GM19328 (cell line): Measurements from ENCODE around the gene SRL.
"Not testable (repeated sequence)": the region's sequence is repeated elsewhere in the genome, so short reads cannot be mapped to it uniquely, and the experiment has no call there.

Experiments
- ATAC-seq: cut with Tn5 transposase; IDR thresholded peaks from one replicate; pipeline ENCODE4 v1.9.1; 2021; ENCODE audit warnings: mild to moderate bottlenecking, moderate library complexity; ENCODE audit not compliant: unreplicated experiment

The SRL gene

DNA sequence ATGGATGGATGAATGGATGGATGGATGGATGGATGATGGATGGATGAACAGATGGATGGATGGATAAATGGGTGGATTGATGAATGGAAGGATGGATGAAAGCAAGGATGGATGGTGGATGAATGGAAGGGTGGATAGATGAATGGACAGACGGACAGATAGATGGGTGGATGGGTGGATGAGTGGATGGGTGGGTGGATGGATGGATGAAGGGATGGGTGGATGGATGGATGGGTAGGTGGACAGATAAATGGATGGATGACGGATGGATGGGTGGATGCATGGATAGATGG is 14.9 kb downstream of the SRL start:
- ATAC-seq, result no peak

DNA sequence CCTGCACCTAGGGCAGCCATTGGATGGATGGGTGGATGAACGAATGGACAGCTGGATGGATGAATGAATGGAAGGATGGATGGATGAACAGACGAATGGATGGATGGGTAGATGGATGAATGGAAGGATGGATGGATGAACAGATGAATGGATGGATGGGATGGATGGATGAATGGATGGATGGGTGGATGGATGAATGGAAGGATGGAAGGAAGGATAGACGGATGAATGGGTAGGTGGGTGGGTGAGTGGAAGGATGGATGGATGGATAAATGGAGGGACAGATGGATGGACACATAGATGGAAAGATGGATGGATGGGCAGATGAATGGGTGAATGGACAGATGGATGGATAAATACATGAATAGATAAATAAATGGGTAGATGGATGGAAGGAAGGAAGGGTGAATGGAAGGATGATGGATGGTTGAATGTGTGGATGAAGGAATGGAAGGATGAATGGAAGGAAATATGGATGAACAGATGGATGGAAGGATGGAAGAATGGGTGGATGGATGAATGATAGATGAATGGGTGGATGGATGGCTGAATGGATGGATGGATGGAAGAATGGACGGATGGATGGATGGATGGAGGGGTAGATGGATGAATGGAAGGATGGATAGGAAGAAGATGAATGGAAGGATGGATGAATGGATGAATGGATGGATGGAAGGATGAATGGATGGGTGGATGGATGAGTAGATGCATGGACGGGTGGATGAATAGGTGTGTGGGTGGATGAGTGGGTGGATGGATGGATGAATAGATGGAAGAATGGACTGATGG is 15.4 kb downstream of the SRL start:
- no peak for ATAC-seq

DNA sequence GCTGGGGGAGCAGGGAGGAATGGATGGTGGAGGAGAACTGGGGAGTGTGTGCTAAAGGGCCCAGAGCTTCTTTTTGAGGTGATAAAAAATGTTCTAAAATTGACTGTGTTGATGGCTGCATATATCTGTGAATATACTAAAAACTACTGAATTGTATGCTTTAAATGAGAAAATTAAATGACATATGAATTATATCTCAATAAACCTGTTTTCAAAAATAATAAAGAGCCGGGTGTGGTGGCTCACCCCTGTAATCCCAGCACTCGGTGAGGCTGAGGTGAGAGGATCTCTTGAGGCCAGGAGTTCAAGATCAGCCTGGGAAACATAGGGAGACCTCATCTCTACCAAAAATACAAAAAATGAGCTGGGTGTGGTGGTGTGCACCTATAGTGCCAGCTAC is 16.8 kb downstream of the SRL start:
- no peak for ATAC-seq

DNA sequence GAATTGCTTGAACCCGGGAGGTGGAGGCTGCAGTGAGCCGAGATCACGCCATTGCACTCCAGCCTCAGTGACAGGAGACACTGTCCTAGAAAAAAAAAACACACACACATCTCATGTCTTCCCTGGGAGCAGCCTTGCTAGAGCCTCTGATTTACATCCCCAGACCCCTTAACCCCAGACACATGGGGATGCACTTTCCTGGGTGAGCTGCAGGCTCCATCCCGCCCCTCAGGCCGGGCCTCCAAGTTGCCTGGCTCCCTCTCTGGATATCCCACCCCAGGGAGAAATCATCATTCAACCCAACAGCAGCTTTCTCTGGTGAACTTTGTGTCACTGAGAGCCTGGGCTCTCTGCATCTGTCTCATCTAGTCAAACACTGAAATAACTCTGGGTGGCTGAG is 21.5 kb downstream of the SRL start:
- no peak for ATAC-seq

DNA sequence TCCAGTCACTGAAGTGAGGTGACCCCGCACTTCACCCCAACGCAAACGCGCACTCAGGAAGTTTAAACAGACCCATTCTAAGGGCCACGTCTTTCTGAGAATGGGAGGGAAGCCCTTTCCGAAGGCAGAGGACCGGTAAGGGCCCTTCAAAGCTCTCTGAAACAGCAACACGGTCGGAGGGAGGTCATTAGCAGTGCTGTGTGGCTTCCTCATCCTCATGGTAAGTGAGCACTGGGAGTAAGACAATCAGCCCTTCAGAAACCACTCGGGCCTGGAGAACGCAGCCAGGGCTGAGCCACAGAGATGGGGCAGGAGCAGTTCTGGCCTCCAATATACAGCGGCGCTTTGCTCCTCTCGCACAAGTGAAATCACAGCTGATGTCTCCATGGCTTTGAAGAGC is 23.7 kb downstream of the SRL start:
- ATAC-seq, result no peak

DNA sequence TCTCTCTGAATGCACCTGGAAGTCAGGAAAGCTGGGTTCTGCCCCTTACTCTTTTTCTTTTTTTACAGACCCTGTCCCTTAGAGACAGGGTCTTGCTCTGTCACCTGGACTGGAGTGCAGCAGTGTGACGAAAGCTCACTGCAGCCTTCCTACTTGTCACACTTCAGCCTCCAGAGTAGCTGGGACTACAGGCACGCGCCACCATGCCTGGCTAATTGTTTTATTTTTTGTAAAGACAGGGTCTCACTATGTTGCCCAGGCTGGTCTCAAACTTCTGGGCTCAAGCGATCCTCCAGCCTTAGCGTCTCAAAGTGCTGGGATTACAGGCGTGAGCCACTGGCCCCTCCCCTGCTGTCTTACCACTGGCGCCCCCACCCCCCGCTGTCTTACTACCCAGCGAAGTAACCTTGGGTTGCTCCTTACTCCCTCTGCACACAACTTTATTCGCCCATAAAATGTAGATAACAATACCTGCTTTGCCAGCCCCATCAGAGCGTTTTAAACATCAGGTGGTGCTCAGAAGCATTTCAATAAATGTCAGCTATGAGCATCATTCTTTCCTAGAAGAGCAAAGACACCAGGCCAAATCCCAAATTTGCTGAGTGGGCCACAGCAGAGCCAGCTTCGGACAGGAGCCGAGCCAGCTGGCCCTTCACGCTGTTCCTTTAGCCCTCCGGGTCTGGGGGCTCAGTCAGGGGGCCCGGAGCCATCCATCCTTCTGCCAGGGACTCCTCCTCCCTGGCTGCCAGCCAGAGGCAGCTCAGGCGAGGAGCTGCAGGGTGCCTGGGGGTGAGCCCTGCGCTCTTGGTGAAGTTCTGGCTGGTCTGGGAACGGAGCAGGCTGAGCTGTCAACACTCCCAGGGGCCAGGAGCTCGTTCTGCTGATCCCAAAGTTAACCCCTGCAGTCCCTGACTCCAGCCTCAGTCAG is 24.4 kb downstream of the SRL start:
- no peak for ATAC-seq

DNA sequence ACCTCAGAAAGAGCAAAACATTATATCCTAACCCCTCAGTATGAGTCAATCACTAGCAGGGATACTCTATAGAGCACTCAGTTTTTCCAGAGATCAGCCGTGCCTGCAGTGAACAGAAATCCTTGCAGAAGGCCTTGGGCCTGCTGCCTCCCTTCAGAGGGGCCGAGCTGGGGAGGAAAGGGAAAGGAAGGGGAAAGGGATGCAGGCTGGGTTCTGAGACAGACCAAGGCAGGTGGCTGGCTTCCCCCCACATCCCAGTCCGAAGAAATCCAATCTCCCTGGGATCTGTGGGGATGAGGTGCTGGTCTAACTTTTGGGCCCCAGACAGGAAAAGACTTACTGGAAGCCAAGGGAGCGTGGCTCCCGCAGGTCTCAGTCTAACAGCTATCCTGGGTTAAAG is 25.3 kb downstream of the SRL start:
- ATAC-seq, result no peak

DNA sequence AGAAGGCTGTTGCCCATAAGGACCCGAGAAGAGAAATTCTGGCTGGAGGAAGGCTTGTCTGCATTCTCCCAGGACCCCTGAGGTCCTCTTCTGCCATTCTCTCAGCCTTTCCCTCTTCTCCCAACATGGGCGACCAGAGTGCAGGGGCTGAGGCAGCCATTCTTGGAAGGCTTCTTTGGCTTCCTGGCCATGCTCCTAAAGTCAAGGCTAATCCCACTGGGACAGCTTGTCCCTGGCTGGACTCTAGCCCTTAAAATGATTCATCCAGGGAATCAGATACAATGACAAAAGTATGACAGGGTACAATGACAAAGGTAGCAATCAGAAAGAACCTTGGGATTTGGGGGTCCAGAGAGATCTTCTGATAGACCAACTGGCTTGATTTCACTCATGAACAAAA is 26.8 kb downstream of the SRL start:
- no peak for ATAC-seq

DNA sequence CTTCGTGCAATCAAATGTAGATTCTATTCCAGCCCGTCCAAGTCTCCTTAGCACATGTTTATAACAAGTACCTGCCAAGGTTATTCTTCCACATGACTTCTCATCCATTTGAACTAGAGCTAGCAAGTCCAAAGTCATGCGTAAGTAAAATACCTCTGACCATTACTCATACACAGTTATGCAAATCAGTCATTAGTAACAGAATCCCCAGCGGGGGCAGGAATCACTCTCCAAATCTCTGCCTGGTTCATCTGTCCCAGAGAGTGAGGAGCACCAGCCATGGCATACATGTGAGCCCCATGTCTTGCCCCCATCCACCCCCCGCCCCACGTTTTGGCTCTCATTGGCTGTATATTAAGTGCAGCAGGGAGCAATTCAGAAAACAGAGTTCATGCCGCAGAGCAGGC is 27.7 kb downstream of the SRL start:
- no peak for ATAC-seq

DNA sequence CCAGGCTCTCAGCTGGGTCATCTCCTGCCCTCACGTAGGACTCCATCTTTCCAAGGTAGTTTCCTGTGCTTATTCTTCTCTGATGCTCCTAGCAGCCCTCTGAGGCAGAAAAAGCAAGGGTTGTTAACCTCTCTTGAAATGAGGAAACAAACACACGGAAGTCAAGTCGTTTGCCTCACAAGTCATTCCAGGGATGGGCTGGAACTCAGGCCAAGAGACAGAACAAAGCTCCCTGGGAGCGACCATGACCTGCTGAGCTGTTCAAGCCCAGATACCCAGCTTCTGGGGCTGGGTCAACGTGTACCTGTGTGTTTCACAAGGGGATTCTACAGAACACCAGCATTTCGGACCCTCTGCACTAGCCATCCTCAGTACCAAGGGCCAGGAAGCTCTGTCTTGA is 28.1 kb downstream of the SRL start:
- ATAC-seq, result no peak

DNA sequence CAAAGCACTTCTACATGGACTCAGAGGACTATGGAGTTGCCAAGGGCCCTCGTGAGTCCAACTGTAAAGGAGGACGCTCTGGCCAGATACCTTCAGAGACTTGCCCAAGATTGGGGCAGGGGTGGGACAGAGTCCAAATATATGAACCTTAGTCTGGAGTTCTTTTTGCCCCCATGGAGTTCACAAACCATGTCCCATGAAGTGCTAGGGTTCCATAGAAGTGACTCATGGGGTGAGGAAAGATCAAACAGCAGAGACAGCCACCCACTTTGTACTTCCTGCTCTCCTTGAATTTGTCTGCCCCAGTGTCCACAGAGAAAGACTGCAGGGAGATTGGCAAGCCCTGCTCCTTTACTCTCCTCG is 29.0 kb downstream of the SRL start:
- ATAC-seq, result no peak

DNA sequence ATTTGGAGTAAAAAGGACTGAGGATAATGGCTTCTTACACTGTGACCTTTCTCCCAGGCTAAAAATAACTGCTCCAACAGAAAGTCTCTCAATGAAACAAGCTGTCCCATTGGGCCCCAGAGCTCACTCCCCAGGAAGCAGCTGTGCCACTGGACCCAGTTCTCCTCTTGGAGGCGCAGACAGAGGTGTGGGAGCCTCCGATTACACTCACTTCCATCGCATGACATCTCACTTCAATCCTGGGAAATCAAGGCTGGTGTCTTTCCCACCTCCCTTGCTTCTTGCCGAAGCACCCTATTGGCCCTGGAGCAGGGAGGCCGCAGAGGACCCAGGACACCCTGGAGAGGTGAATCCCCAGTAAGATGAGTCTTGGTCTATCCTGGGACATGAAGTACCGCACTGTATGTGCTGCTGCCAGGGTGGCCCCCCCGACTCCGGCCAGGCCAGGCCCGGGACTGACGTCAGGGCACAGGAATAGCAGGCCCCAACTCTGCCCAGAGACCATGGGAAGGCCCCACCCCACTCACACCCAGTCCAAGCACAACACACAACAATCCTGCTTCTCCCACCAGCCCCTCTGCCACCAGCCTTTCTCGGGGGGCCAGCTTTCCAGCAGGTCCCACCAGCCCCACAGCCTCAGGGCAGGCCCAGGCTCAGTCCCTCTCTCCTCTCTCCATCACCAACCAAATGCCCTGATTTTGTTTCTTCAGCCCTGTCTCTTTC is 29.5 kb downstream of the SRL start:
- ATAC-seq, result no peak

DNA sequence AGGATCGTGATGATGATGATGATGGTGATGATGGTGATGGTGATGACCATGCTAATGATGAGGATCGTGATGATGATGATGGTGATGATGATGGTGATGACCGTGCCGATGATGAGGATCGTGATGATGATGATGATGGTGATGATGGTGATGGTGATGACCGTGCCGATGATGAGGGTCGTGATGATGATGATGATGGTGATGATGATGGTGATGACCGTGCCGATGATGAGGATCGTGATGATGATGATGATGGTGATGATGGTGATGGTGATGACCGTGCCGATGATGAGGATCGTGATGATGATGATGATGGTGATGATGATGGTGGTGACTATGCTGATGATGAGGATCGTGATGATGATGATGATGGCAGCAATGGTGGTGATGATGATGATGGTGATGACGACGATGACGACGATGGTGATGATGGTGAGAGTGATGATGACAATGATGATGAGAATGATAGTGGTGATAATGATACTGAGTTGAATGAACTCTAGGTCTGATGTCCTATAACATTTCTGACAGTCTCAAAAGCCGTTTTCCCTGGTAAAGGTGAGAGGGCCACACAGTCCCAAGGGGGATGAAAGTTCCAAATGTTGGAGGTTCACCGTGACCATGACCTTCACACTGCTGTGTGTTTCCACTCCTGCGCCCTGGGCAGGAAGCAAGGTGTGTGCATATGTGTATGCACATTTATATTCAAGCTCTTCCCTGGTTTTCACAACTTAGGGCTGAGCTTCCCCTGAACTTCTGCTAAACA is 30.3 kb downstream of the SRL start:
- not testable (repeated sequence) for ATAC-seq

DNA sequence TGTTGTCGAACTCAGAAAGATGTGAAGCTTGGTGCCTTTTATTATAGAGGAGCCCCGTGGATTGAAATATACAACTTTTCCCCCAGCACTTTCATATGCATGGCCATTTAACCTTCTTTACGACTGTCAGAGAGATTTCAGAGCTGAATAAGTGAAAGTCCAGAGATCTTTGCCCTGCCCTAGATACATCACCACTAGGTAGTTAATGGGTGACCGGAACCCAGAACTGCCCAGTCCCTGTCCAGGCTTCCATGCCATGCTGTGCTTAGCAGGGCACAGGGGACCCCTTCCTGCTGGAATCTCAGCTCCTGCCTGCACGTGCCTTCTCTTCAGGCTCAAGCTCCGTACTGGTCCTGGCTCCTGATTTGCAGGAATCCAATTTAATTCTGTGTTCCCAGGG is 32.2 kb downstream of the SRL start:
- no peak for ATAC-seq

DNA sequence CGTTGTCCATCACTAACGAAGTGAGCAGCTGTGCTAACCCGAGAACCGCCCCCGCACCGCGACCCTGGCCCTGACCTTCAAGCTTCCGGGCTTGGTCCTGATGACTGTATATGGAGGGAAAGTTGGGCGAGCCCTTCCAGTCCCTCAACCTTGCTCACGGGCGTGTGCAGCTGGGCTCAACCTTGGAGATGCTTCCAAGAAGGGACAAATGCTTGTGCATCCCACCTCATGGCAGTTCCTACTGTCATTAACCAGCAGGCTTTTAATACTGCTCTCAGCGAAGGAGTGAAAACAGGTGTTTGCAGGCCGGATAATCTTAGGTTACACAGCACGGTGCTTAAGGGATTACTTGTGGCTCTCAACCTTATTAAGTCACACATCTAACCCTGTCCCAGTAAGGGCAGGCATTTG is 33.5 kb downstream of the SRL start:
- no peak for ATAC-seq

DNA sequence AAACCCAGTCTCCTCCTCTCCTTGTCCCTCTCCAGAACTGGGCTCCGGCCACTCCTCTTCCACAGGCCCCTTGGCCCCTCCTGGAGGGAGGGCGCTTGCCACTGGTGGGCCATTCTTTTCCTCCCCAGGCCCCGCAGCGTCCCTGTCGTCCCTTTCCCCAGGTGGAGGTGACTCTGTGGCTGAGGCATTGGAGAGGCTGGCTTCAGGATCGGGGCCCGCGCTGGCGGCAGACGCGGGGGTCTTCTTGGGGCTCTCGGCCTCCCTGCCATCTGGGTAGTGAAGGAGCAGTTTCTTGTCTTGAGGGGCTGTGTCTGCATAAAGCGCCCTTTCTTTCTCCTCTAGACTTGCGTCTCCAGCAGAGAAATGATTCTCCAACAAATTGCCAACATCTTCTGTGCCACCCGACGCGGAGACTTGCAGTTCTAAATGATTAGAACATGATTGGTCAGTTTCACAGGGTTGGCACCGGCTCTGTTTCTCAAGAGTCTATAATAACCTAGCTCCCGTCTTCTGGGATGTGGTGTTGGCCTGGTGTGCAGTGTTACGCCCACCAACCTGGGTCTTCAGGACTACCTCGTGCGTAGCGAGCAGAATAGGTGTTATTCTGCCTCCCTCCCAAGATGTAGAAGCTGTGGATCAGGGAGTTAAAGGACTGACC is 34.1 kb downstream of the SRL start:
- ATAC-seq, result no peak

DNA sequence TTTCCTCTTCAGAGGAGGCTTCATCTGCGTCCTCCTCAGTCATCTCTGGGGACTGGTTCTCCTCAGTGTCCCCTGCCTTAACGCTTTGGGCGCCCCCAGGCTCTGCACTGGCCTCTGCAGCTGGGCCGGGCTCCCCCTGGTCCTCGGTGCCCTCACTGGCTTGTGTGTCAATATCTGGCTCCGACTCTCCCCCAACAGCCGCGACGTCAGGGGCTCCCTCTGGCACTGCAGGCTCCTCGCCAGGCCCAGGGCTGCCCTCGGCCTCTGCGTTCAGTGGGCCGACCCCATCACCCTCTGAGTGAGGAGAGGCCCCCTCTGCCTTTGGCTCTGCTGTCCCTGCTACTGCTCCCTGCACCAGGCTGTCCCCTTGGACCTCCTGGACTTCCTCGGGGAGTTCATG is 34.7 kb downstream of the SRL start:
- ATAC-seq, result no peak

DNA sequence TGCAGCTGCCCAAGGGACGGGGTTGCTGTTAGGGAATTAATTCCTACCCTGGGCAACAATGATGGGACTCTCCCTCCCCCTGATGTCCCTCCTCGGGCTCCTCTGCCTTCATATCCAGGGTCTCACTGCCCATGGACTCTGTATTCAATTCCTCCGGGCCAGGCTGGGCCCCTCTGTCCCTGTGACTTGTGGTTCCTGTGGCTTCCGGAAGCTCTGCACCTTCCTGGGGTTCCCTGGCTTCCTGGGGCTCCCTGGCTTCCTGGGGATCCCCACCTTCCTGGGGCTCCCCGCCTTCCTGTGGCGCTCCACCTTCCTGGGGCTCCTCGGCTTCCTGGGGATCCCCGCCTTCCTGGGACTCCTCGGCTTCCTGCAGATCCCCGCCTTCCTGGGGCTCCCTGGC is 35.2 kb downstream of the SRL start:
- no peak for ATAC-seq

DNA sequence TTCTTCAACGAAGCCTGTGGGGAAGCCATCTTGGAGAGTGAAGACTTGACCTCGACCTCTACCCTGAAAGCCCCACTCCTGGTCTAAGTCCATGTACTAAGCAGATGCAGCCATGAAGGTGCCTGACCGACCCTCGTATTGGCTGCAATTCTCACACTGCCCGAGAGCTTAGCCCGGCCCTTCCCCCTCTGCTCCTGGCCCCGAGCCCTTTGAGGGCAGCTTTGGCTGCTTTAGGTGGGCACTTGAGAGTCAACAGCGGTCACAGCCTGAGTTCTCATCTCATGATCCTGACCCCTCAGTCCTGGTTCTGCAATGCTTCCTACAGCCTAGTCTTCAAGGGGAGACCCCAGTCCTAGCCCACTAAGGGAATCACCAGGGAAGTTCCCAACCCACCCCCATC is 35.9 kb downstream of the SRL start:
- ATAC-seq, result no peak

DNA sequence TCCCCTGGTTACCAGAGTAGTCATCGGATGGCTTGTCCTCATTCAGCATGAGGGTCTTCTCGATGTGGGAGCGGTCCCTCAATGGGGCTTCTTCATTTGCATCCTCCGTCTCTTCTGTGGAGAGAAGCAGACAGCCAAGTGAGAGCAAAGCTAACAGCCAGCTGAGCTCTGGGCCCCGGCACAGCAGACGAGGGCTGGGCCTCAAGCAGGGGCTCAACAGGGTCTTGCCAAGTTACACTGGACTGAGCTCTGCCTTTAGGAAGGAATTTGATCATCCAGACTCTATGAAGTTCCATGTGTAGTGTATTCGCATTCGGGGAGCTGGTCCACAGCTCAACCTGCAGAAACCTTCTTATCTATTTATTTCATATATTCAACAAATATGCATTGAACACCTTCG is 37.4 kb downstream of the SRL start:
- no peak for ATAC-seq

DNA sequence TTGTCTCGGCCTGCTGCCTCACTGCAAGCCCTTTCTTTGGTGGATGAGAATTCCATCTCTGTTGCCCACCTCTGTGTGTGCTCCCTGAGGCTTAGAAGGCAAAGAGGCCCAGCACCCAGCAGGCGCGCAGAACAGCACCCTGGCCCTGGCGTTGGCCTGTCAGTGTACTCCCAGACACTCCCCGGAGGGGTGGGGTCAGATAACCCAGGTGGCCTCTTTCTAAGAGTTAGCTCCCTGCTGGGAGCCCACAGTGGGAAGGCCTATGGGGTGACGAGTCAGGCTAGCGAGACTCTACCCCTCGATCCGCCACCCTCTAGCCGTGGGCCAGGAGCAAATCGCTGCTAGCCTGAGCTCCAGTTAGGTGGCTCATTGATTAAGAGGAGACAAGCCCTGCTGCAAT is 38.1 kb downstream of the SRL start:
- no peak for ATAC-seq
